ENCODE measurements around the gene UNC13D. TPM values are rescaled to one million over a fixed set of nuclear protein-coding genes. Genes with fewer than 3 reads are reported as not detected.

The UNC13D gene
- total and polyA plus RNA-seq, 9 of the 15 experiments (the other 6 are each of a cell fraction or from before 2014, with no cell fraction given), result 0.86 to 244 (median 69.2) TPM

- TF ChIP-seq GTF2B (IDR thresholded peaks at IDR 0.05; ENCODE audit: extremely low read depth, insufficient read length), result no peak
- no peak for TF ChIP-seq E2F5 (CRISPR knock-in tag; IDR thresholded peaks at IDR 0.05)
- TF ChIP-seq BCL6 (CRISPR knock-in tag; IDR thresholded peaks at IDR 0.05), result no peak
- TF ChIP-seq HOMEZ (CRISPR knock-in tag; IDR thresholded peaks at IDR 0.05), result no peak
- TF ChIP-seq MAFG (tag; conservative IDR thresholded peaks at IDR 0.05), result no peak
- no peak for TF ChIP-seq SREBF2 (CRISPR knock-in tag; IDR thresholded peaks at IDR 0.05)
- TF ChIP-seq ZZZ3 (IDR thresholded peaks at IDR 0.05), result no peak
- TF ChIP-seq CGGBP1 (CRISPR knock-in tag; IDR thresholded peaks at IDR 0.05), result no peak
- TF ChIP-seq ARID3B (CRISPR knock-in tag; IDR thresholded peaks at IDR 0.05; ENCODE audit: borderline replicate concordance), result no peak
- no peak for TF ChIP-seq TEAD2 (tag; IDR thresholded peaks at IDR 0.05)
- TF ChIP-seq ZNF766 (CRISPR knock-in tag; conservative IDR thresholded peaks at IDR 0.05), result peak; percentile 58; the same call in 1 of the 2 replicates
- no peak for TF ChIP-seq HCFC1 (IDR thresholded peaks at IDR 0.05; ENCODE audit: low read depth, low read length)
- TF ChIP-seq USF1 (CRISPR knock-in tag; IDR thresholded peaks at IDR 0.05), result no peak
- TF ChIP-seq CHD1 (IDR thresholded peaks at IDR 0.05; ENCODE audit: low read length), result no peak
- no peak for TF ChIP-seq NR2C2 (CRISPR knock-in tag; IDR thresholded peaks at IDR 0.05)
- TF ChIP-seq NR2C2 (tag; IDR thresholded peaks at IDR 0.05), result no peak; the same call in 1 of the 2 replicates
- no peak for TF ChIP-seq ZKSCAN1 (IDR thresholded peaks at IDR 0.05; ENCODE audit: low read depth, low read length)
- no peak for TF ChIP-seq MED1 (CRISPR knock-in tag; IDR thresholded peaks at IDR 0.05; ENCODE audit: borderline replicate concordance)
- TF ChIP-seq ZNF431 (CRISPR knock-in tag; IDR thresholded peaks at IDR 0.05), result no peak
- no peak for TF ChIP-seq ZC3H8 (IDR thresholded peaks at IDR 0.05)
- no peak for TF ChIP-seq TBL1XR1 (IDR thresholded peaks at IDR 0.05; ENCODE audit: low read length in 2 of 2)
- TF ChIP-seq HDAC1 (IDR thresholded peaks at IDR 0.05), result no peak
- no peak for TF ChIP-seq IRF1 (CRISPR knock-in tag; IDR thresholded peaks at IDR 0.05; ENCODE audit: borderline replicate concordance)
These were observed 35.1 kb downstream of the UNC13D start (continued) for GRCh38 chr17:75808905-75809621.
